GM23248 (cell line): Measurements from ENCODE around the gene RIPPLY1.
"Not testable (repeated sequence)": the region's sequence is repeated elsewhere in the genome, so short reads cannot be mapped to it uniquely, and the experiment has no call there.

Experiments used
- EZH2 ChIP-seq: fragments of 200-600 bp; sonication (generic); IDR thresholded peaks from 2 replicates; pipeline ENCODE4 v1.6.1; 2018; ENCODE audit warnings: antibody characterized with exemption, mild to moderate bottlenecking; ENCODE audit not compliant: insufficient read depth, poor library complexity, severe bottlenecking
- EZH2phosphoT487 ChIP-seq: fragments of 200-600 bp; sonication (generic); IDR thresholded peaks from 2 replicates; pipeline ENCODE4 v1.6.1; 2018; ENCODE audit warnings: antibody characterized with exemption, moderate library complexity, mild to moderate bottlenecking, low read depth; ENCODE audit not compliant: insufficient read depth

DNA sequence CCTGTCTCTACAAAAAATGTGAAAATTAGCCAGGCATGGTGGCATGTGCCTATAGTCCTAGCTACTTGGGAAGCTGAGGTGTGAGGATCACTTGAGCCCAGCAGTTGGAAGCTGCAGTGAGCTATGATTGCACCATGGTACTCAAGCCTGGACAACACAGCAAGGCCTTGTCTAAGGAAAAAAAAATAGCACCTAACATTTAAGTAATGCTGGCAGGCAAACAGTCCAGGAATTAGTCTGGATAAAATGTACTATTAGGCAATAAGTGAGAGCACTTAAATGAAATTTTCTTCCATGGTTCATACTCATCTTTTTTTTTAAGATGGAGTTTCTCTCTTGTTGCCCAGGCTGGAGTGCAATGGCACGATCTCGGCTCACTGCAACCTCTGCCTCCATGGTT is 30.3 kb downstream of the RIPPLY1 start:
- not testable (repeated sequence) for TF ChIP-seq EZH2phosphoT487, EZH2
